Measurements from ENCODE around the gene RAET1G. TPM values are rescaled to one million over a fixed set of nuclear protein-coding genes. Genes with fewer than 3 reads are reported as not detected.
A peak's percentile ranks its signal among the peaks of the same experiment; 100 is the strongest.

Gene RAET1G
- total RNA-seq, 1 experiment from 2014 or later: 1.2 TPM

DNA sequence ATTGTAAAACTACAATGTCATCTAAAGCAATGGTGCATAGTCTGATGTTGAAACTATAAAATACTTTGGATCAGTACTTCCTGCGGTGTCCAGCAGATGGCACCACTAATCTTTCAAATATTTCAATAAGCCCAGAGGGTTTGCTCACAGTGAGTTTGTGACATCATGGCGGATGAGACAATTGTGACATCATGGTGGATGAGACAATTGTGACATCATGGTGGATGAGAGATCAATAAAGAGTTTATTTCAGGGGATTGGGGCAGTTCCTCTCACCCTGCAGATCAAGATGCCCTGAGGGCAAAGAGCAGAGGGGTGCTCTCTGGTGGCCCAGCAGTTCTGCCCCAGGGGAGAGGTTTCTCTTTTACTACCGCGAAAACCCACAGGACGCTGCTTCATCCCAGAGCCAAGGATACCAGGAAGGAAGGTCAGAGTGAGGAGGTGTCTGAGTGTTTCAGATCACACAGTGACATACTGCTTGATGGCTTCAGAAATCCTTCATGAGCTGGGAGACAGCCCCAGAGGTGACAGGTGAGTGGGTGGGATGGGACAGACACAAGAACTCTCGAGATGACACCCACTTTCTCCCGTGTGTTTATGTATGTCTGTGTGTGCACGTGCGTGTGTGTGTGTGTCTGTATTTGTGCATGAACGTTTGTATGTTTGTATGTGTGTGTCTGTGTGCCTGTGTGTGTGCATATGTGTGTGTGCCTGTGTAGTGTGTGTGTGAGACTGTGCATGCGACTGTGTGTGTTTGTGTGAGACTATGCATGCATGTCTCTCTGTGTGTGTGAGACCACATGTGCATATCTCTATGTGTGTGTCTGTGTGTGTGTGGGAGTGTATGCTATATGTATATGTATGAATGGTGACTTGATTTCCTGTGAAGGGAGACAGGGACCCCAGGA, 11.6 kb upstream of the RAET1G start:
- in situ Hi-C loops (cut with HindIII; ENCODE audit: low pct_unique_long_range_greater_than_20kb, low sequenced_read_pairs): no loop called here
- H3K27me3 ChIP-seq (ENCODE audit: control insufficient read depth, insufficient read depth, low read length): peaks cover 19% of the 10 kb centered on the region

DNA sequence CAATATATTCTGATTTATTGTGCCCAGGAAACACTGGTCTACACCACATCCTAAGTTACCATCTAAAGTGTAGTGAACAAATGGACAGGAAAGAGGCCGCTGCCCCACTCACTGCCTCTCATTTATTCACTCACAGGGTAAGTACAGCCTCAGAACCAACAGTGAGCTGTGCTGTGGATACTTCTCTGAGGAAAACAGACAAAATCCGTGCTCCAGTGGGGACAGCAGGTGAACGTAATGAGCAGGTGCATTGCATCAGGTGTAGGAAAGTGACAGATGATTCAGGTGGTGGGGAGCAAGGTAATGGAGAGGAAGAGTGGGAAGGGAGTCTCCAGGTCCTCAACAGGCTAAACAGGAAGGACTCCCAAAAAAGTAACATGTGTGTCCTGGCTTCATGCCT, 10.5 kb upstream of the RAET1G start:
- Histone ChIP-seq H3K36me3 (ENCODE audit: control insufficient read depth, insufficient read depth, low read length) (no peaks in the 10 kb centered on the region), H3K27ac (ENCODE audit: low read length) (no peak overlapping the region), H3K27me3 (ENCODE audit: control insufficient read depth, insufficient read depth, low read length) (peaks cover 20% of the 10 kb centered on the region), H3K4me3 (ENCODE audit: low read depth in 2 of 2, low read length in 2 of 2) (no peak overlapping the region), H3K9me3 (ENCODE audit: control insufficient read depth, insufficient read depth, low read depth, low read length) (no peaks in the 10 kb centered on the region), H3K4me1 (ENCODE audit: control insufficient read depth, insufficient read depth, low read length) (no peaks in the 10 kb centered on the region; the same call in 1 of the 2 replicates)
- intact Hi-C loops (cut with micrococcal nuclease; ENCODE audit: unreplicated experiment) (no loop called here), in situ Hi-C loops (cut with HindIII; ENCODE audit: low pct_unique_long_range_greater_than_20kb, low sequenced_read_pairs) (no loop called here)
- no peak for DNase-seq (ENCODE audit: low read depth, low spot score)
- no peak for ATAC-seq
- TF ChIP-seq, protein P1, sequence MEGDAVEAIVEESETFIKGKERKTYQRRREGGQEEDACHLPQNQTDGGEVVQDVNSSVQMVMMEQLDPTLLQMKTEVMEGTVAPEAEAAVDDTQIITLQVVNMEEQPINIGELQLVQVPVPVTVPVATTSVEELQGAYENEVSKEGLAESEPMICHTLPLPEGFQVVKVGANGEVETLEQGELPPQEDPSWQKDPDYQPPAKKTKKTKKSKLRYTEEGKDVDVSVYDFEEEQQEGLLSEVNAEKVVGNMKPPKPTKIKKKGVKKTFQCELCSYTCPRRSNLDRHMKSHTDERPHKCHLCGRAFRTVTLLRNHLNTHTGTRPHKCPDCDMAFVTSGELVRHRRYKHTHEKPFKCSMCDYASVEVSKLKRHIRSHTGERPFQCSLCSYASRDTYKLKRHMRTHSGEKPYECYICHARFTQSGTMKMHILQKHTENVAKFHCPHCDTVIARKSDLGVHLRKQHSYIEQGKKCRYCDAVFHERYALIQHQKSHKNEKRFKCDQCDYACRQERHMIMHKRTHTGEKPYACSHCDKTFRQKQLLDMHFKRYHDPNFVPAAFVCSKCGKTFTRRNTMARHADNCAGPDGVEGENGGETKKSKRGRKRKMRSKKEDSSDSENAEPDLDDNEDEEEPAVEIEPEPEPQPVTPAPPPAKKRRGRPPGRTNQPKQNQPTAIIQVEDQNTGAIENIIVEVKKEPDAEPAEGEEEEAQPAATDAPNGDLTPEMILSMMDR (IDR thresholded peaks at IDR 0.05): no peak
- TF ChIP-seq, protein P2, sequence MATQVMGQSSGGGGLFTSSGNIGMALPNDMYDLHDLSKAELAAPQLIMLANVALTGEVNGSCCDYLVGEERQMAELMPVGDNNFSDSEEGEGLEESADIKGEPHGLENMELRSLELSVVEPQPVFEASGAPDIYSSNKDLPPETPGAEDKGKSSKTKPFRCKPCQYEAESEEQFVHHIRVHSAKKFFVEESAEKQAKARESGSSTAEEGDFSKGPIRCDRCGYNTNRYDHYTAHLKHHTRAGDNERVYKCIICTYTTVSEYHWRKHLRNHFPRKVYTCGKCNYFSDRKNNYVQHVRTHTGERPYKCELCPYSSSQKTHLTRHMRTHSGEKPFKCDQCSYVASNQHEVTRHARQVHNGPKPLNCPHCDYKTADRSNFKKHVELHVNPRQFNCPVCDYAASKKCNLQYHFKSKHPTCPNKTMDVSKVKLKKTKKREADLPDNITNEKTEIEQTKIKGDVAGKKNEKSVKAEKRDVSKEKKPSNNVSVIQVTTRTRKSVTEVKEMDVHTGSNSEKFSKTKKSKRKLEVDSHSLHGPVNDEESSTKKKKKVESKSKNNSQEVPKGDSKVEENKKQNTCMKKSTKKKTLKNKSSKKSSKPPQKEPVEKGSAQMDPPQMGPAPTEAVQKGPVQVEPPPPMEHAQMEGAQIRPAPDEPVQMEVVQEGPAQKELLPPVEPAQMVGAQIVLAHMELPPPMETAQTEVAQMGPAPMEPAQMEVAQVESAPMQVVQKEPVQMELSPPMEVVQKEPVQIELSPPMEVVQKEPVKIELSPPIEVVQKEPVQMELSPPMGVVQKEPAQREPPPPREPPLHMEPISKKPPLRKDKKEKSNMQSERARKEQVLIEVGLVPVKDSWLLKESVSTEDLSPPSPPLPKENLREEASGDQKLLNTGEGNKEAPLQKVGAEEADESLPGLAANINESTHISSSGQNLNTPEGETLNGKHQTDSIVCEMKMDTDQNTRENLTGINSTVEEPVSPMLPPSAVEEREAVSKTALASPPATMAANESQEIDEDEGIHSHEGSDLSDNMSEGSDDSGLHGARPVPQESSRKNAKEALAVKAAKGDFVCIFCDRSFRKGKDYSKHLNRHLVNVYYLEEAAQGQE (IDR thresholded peaks at IDR 0.05; ENCODE audit: insufficient read depth in 1 of 2, low read depth in 2 of 2, low read length in 1 of 2): no peak
- no peak for TF ChIP-seq SIN3A (IDR thresholded peaks at IDR 0.05; ENCODE audit: borderline replicate concordance, insufficient read depth, low read depth, low read length)
- TF ChIP-seq TCF7L2 (IDR thresholded peaks at IDR 0.05; ENCODE audit: low read depth, low read length): no peak
- no peak for TF ChIP-seq POLR2AphosphoS5 (IDR thresholded peaks at IDR 0.05; ENCODE audit: low read depth, low read length)
- no TSS peak for BruUV-seq (replicated peaks)
- POLR2A ChIA-PET: no interaction called here
- CTCF ChIA-PET: no interaction called here

More for the DNA sequence above, 11.6 kb upstream of the RAET1G start:
- no peak overlapping the region for H3K27ac ChIP-seq (ENCODE audit: low read length)
- no TSS peak for BruUV-seq (replicated peaks)
- no peaks in the 10 kb centered on the region for H3K9me3 ChIP-seq (ENCODE audit: control insufficient read depth, insufficient read depth, low read depth, low read length)
- no peaks in the 10 kb centered on the region for H3K36me3 ChIP-seq (ENCODE audit: control insufficient read depth, insufficient read depth, low read length)
- ChIA-PET POLR2A (no interaction called here), CTCF (no interaction called here)
- ATAC-seq (peak; percentile 60), DNase-seq (ENCODE audit: low read depth, low spot score) (peak; percentile 61)
- TF ChIP-seq, protein P1 (IDR thresholded peaks at IDR 0.05): peak; percentile 81
- TF ChIP-seq, protein P2 (IDR thresholded peaks at IDR 0.05; ENCODE audit: insufficient read depth in 1 of 2, low read depth in 2 of 2, low read length in 1 of 2): no peak
- H3K4me3 ChIP-seq (ENCODE audit: low read depth in 2 of 2, low read length in 2 of 2): no peak overlapping the region
- intact Hi-C loops (cut with micrococcal nuclease; ENCODE audit: unreplicated experiment): loop anchor here (2.0 kb wide), 1 partner anchor 82 kb away; no protein-coding TSS in a partner anchor
- peaks cover 6% of the 10 kb centered on the region for H3K4me1 ChIP-seq (ENCODE audit: control insufficient read depth, insufficient read depth, low read length)

Measured in Panc1 (cell line).